ENCODE data around the gene TPGS1. TPM values are rescaled to one million over a fixed set of nuclear protein-coding genes. Genes with fewer than 3 reads are reported as not detected.
A peak's percentile ranks its signal among the peaks of the same experiment; 100 is the strongest.

Gene TPGS1
- total and polyA plus RNA-seq, 5 donors = 10.9 to 21.3 (median 15.0) TPM

GRCh38 chr19:465056-465816 lies 42.1 kb upstream of the TPGS1 start:
- intact Hi-C loops (cut with DNase I) = no loop called here
- Histone ChIP-seq H3K9me3 (ENCODE audit: control insufficient read depth, low read length) (no peaks in the 10 kb centered on the region), H3K27ac (ENCODE audit: low read length) (no peak overlapping the region), H3K4me1 (ENCODE audit: control insufficient read depth, insufficient read depth, low read length) (no peaks in the 10 kb centered on the region), H3K4me3 (ENCODE audit: low read length) (no peak overlapping the region), H3K27me3 (ENCODE audit: control insufficient read depth, insufficient read depth) (no peaks in the 10 kb centered on the region)
- WGBS = 96% methylated on average over 3 of the region's 3 CpGs
- ATAC-seq = no peak
- DNase-seq = peak in 1 of 3 donors; percentile 3

- ATAC-seq = no peak
- WGBS = 77% methylated on average over 11 of the region's 11 CpGs
- intact Hi-C loops (cut with DNase I) = no loop called here
- no peaks in the 10 kb centered on the region for H3K4me1 ChIP-seq (ENCODE audit: control insufficient read depth, insufficient read depth, low read length)
- H3K9me3 ChIP-seq (ENCODE audit: control insufficient read depth, low read length) = no peaks in the 10 kb centered on the region
- no peak overlapping the region for H3K27ac ChIP-seq (ENCODE audit: low read length)
- no peaks in the 10 kb centered on the region for H3K27me3 ChIP-seq (ENCODE audit: control insufficient read depth, insufficient read depth)
- DNase-seq = peak in 2 of 3 donors; percentile 41
- no peak overlapping the region for H3K4me3 ChIP-seq (ENCODE audit: low read length)
Observed at GRCh38 chr19:467554-467953, 39.7 kb upstream of the TPGS1 start.

GRCh38 chr19:468587-469256 lies 38.6 kb upstream of the TPGS1 start:
- no peaks in the 10 kb centered on the region for H3K9me3 ChIP-seq (ENCODE audit: control insufficient read depth, low read length)
- DNase-seq = peak in 1 of 3 donors; percentile 18
- no peaks in the 10 kb centered on the region for H3K27me3 ChIP-seq (ENCODE audit: control insufficient read depth, insufficient read depth)
- ATAC-seq = no peak
- WGBS = 76% methylated on average over 27 of the region's 27 CpGs
- H3K4me3 ChIP-seq (ENCODE audit: low read length) = no peak overlapping the region
- H3K4me1 ChIP-seq (ENCODE audit: control insufficient read depth, insufficient read depth, low read length) = no peaks in the 10 kb centered on the region
- no peak overlapping the region for H3K27ac ChIP-seq (ENCODE audit: low read length)
- intact Hi-C loops (cut with DNase I) = no loop called here

GRCh38 chr19:469833-470232 lies 37.5 kb upstream of the TPGS1 start:
- intact Hi-C loops (cut with DNase I) = no loop called here
- H3K4me3 ChIP-seq (ENCODE audit: low read length) = no peak overlapping the region
- H3K4me1 ChIP-seq (ENCODE audit: control insufficient read depth, insufficient read depth, low read length) = no peaks in the 10 kb centered on the region
- 79% methylated on average over 7 of the region's 7 CpGs for WGBS
- no peaks in the 10 kb centered on the region for H3K27me3 ChIP-seq (ENCODE audit: control insufficient read depth, insufficient read depth)
- peak in 1 of 3 donors; percentile 12 for DNase-seq
- no peak for ATAC-seq
- no peaks in the 10 kb centered on the region for H3K9me3 ChIP-seq (ENCODE audit: control insufficient read depth, low read length)
- no peak overlapping the region for H3K27ac ChIP-seq (ENCODE audit: low read length)

GRCh38 chr19:470701-471100 lies 36.6 kb upstream of the TPGS1 start:
- Histone ChIP-seq H3K27ac (ENCODE audit: low read length) (no peak overlapping the region), H3K4me3 (ENCODE audit: low read length) (no peak overlapping the region), H3K9me3 (ENCODE audit: control insufficient read depth, low read length) (no peaks in the 10 kb centered on the region), H3K4me1 (ENCODE audit: control insufficient read depth, insufficient read depth, low read length) (no peaks in the 10 kb centered on the region), H3K27me3 (ENCODE audit: control insufficient read depth, insufficient read depth) (no peaks in the 10 kb centered on the region)
- 73% methylated on average over 20 of the region's 20 CpGs for WGBS
- intact Hi-C loops (cut with DNase I) = no loop called here
- ATAC-seq (no peak), DNase-seq (peak in 1 of 3 donors; percentile 42)

- Histone ChIP-seq H3K27ac (ENCODE audit: low read length) (no peak overlapping the region), H3K27me3 (ENCODE audit: control insufficient read depth, insufficient read depth) (no peaks in the 10 kb centered on the region), H3K9me3 (ENCODE audit: control insufficient read depth, low read length) (no peaks in the 10 kb centered on the region), H3K4me1 (ENCODE audit: control insufficient read depth, insufficient read depth, low read length) (no peaks in the 10 kb centered on the region), H3K4me3 (ENCODE audit: low read length) (no peak overlapping the region)
- no peak for ATAC-seq
- peak in 2 of 3 donors; percentile 24 to 31 for DNase-seq
- intact Hi-C loops (cut with DNase I) = no loop called here
- 74% methylated on average over 23 of the region's 23 CpGs for WGBS
Observed at GRCh38 chr19:472005-472858, 35.1 kb upstream of the TPGS1 start.

- intact Hi-C loops (cut with DNase I) = no loop called here
- ATAC-seq = peak; percentile 44 to 58
- H3K9me3 ChIP-seq (ENCODE audit: control insufficient read depth, low read length) = no peaks in the 10 kb centered on the region
- H3K4me1 ChIP-seq (ENCODE audit: control insufficient read depth, insufficient read depth, low read length) = no peaks in the 10 kb centered on the region
- H3K27me3 ChIP-seq (ENCODE audit: control insufficient read depth, insufficient read depth) = no peaks in the 10 kb centered on the region
- H3K4me3 ChIP-seq (ENCODE audit: low read length) = no peak overlapping the region
- no peak overlapping the region for H3K27ac ChIP-seq (ENCODE audit: low read length)
- peak in 2 of 3 donors; percentile 37 to 56 for DNase-seq
- WGBS = 59% methylated on average over 57 of the region's 57 CpGs
Observed at GRCh38 chr19:474126-475078, 32.9 kb upstream of the TPGS1 start.

- no peak for ATAC-seq
- Histone ChIP-seq H3K27me3 (ENCODE audit: control insufficient read depth, insufficient read depth) (no peaks in the 10 kb centered on the region), H3K27ac (ENCODE audit: low read length) (no peak overlapping the region), H3K4me1 (ENCODE audit: control insufficient read depth, insufficient read depth, low read length) (no peaks in the 10 kb centered on the region), H3K9me3 (ENCODE audit: control insufficient read depth, low read length) (no peaks in the 10 kb centered on the region), H3K4me3 (ENCODE audit: low read length) (no peak overlapping the region)
- 86% methylated on average over 13 of the region's 13 CpGs for WGBS
- peak in 1 of 3 donors; percentile 26 for DNase-seq
- intact Hi-C loops (cut with DNase I) = no loop called here
Observed at GRCh38 chr19:475360-475759, 31.9 kb upstream of the TPGS1 start.

GRCh38 chr19:478236-478903 lies 28.9 kb upstream of the TPGS1 start:
- H3K4me1 ChIP-seq (ENCODE audit: control insufficient read depth, insufficient read depth, low read length) = no peaks in the 10 kb centered on the region
- DNase-seq (peak in 2 of 3 donors; percentile 43 to 52), ATAC-seq (no peak)
- H3K4me3 ChIP-seq (ENCODE audit: low read length) = no peak overlapping the region
- H3K27ac ChIP-seq (ENCODE audit: low read length) = no peak overlapping the region
- H3K9me3 ChIP-seq (ENCODE audit: control insufficient read depth, low read length) = no peaks in the 10 kb centered on the region
- 80% methylated on average over 26 of the region's 26 CpGs for WGBS
- intact Hi-C loops (cut with DNase I) = no loop called here
- H3K27me3 ChIP-seq (ENCODE audit: control insufficient read depth, insufficient read depth) = no peaks in the 10 kb centered on the region

GRCh38 chr19:478976-479375 lies 28.3 kb upstream of the TPGS1 start:
- Histone ChIP-seq H3K4me1 (ENCODE audit: control insufficient read depth, insufficient read depth, low read length) (no peaks in the 10 kb centered on the region), H3K27ac (ENCODE audit: low read length) (no peak overlapping the region), H3K27me3 (ENCODE audit: control insufficient read depth, insufficient read depth) (no peaks in the 10 kb centered on the region), H3K4me3 (ENCODE audit: low read length) (no peak overlapping the region), H3K9me3 (ENCODE audit: control insufficient read depth, low read length) (no peaks in the 10 kb centered on the region)
- ATAC-seq (no peak), DNase-seq (peak in 1 of 3 donors; percentile 9)
- WGBS = 75% methylated on average over 14 of the region's 14 CpGs
- intact Hi-C loops (cut with DNase I) = no loop called here
